SK-N-DZ (cell line): Measurements from ENCODE around the gene INO80.

Experiments used
- DNase-seq: peaks from one replicate; pipeline ENCODE4 v3.0.0-alpha.2; 2015; ENCODE audit warnings: low spot score

INO80 gene

DNA sequence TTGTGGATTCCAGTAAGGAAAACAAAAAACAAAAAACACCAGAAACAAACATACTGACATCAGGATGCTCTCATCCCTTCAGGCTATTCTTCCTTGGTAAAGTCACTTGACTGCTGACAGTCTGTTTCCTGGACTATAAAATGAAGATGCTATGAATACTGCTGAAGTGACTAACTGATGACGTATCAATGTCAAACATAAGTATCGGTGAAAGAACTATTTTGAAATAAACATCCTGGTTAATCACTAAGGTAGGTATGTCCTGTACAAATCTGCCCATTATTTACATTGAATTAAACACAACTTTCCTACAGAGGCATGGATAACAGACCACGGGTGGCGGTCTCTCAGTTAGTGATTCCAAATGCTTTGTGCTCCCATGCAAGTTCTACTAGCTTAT is 116.9 kb downstream of the INO80 start:
- DNase-seq: no peak

DNA sequence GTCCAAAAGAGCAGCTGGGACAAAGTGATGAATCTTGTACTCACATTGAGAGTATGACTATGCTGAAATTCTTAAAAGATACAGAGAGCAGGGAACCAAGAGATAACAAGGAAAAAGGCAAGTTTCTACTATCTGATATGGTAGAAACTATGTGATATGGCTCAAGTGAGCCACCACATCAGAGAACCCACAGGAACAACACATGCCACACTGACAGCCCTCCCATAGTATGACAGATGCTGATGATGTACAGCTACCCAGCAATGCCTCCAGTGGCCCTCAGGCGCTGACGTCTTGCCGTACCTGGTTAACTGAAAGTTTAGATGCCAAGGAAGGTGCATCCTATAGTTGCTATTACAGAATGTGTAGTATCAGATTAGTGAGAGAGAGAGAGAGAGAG is 120.4 kb downstream of the INO80 start:
- no peak for DNase-seq

DNA sequence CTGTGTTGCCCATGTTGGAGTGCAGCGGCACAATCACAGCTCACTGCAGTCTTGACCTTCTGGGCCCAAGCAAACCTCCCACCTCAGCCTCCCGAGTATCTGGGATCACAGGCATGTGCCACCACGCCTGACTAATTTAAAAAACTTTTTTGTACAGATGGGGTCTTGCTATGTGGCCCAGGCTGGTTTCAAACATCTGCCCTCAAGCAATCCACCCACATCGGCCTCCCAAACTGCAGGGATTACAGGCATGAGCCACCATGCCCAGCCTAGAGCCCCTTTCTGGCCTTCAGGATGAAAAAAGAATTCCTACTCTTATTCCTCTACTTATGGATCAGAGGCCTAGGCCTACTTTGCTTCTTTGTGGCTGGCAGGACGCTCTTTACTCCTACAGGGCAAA is 123.3 kb downstream of the INO80 start:
- DNase-seq: no peak

DNA sequence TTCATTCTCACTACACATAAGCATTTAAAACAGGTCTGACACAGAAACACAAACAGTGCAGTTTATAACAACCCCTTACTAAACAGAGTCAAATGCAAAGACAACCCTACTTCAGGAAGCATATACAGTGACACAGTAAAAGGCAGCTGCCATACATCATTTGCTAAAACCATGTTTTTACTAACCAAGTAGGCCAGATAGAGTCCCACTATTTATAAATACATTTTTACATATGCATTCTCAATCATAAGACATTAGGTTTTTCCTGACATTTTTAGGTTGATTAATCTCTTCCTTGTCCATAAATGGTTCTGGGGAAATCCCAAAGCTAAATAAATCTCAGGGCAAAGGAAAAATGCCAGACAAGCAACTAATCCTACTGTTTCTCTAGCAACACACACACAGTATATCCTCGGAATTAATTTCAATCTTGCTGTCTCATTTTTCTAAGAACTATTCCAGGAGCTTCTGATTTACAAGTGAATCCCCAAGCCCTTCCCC is 123.8 kb downstream of the INO80 start:
- no peak for DNase-seq

DNA sequence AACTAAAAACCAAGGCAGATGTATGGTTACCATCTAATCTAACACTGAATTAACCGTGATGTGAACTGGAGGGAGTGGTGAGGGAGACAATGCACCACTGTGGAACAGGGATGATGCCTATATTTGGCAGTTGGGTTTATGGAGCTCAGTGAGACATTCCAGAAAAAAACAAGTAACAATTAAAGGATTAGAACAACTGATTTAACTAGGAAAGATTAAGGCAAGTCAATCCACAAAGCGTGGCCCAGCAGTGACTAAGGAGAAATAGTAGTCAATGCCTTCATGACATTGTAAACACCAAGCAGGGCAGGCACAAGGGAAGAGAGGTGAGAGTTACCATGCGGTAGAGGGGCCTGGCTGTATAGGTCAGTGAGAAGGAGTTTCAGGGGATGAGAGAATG is 124.7 kb downstream of the INO80 start:
- no peak for DNase-seq

DNA sequence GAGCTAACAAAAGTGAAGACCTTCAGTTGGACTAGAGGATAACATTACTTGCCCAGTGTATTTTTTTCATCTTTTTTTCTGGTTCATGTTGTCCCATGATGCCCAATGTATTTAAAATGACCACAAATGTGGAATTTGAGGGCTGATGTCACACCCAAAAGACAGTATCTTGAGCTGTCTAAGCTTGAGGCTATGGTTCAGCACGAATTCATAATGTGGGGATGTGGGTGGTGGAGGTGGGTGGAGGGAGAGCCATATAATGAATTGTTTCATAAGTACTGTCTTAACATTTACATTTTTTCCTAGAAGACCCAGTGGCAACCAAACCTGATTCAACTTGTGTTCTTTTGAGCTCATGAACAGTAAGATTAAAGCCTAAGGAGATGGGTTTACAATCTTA is 125.3 kb downstream of the INO80 start:
- no peak for DNase-seq

DNA sequence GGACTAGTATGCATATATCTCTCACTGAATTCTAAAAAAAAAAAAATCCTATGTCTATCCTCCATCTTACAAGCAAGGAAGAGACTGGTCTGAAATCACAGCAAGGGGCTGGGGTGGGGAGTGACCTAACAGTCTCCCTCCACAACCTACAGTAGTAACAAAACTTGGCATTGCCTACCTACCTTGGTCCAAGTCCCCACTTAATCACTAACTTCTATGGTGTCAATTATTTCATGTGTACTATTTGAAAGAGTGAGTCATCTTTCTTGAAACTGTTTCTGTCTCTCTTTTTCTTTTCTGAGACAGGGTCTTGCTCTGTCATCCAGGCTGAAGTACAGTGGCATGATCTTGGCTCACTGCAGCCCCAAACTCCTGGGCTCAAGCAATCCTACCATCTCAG is 126.0 kb downstream of the INO80 start:
- DNase-seq: no peak

DNA sequence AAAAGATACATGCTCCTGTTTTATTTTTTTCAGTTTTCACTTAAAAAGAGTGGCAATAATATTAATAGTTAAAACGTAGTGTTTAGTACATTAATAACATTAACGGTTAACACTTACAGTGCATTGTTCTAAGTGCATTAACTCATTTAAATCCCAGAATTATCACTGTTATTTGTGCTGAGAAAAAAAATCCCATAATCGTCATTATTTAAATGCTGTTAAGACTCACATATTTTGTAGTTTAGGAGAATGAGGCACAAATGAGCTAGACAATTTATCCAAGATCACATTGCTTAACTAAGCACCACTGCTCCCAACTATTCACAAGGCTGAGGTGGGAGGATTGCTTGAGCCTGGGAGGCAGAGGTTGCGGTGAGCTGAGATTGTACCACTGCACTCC is 127.9 kb downstream of the INO80 start:
- no peak for DNase-seq

DNA sequence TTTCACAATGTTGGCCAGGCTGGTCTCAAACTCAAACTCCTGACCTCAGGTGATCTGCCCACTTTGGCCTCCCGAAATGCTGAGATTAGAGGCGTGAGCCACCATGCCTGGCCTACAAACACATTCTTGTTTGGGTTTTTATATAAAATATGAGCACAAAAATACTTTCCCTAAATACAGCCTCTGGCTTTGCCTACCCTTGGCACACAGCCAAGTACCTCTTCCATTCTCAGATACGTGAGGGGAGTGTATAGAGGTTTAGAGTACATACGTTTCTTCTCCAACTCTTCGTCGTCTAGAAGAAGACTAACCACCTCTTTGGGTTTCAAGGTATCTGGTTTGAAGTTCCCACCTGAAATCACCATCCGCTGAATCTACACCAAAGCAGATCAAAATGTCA is 129.3 kb downstream of the INO80 start:
- DNase-seq: no peak

DNA sequence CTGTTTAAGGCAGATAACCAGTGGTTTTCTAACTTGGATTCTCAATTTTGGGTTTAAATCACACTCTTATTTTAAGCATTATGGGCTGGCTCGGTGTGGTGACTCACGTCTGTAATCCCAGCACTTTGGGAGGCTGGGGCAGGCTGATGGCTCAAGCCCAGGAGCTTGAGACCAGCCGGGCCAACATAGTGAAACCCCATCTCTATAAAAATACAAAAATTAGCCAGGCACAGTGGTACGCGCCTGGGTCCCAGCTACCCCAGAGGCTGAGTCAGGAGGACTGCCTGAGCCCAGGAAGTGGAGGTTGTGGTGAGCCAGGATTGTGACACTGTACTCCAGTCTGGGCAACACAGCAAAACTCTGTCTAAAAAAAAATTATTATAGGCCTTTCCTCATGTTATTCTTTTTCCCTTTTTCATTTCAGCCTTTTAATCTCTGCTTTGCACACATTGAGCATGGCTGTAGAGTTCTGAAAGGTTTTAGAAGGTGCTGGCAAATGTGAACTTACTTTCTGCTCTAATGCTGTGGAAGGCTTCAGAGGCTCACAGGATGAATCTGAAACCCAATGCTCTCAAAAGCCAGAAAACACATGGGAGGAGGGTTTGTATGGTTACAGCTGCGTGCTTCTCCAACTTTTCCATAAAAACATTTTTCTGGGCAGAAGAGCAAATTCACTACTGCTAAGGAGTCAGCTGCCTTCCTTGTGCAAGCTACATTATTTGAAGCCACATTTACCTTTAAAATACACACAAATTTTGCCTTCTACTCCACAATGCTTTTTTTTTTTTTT is 130.3 kb downstream of the INO80 start:
- DNase-seq: no peak

DNA sequence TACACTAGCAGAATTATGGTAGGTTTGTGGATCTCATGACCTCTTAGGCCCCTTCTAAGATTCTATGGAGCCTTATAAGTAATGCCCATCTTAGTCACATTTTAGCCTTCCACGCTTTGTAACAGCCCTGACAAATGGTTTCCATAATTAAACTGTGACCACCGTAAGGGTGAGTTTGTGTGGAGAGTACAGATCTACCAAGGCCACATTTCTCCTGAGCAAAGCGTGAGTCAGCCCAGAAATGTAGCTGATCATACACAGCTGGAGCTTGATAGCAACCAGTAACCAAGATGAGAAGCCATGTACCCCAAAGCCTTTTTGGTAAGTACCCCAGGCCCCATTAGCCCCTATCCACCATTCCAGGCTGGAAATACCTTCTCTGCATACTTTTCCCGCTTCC is 131.1 kb downstream of the INO80 start:
- no peak for DNase-seq

DNA sequence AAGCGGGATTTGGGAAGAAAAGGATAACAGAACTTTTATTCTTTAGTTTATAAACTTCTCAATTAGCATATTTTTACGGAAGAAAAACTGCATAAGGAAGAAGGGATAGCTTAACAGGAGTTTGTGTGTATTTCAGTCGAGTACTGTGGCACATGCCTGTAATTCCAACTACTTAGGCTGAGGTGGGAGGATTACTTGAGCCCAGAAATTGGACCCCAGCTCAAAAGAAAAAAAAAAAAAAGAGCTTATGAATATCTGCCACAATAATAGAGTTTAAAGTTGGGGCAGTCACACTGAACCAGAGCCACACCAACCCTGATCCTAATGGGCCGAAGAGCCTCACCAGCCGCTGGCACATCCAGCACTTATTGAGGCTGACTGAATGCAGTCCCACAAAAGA is 131.7 kb downstream of the INO80 start:
- DNase-seq: no peak

DNA sequence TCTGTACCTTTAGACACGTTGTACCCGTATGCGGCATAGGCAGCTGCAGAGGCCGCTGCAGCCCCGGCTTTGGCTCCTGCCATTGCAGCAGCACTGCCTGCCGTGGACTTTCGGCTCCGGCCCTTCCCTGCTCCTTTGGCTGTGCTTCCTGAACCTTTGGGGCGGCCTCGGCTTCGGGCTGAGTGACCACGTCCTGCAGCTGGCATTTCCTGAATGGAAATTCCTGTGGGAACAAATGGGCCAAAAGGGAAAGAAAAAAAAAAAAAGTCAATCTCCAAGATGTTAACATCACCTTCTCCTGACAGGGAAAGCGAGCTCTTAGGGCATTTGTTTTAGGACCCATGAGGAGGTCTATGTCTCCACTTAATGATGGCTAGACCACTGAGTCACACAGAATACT is 133.2 kb downstream of the INO80 start:
- DNase-seq: no peak

DNA sequence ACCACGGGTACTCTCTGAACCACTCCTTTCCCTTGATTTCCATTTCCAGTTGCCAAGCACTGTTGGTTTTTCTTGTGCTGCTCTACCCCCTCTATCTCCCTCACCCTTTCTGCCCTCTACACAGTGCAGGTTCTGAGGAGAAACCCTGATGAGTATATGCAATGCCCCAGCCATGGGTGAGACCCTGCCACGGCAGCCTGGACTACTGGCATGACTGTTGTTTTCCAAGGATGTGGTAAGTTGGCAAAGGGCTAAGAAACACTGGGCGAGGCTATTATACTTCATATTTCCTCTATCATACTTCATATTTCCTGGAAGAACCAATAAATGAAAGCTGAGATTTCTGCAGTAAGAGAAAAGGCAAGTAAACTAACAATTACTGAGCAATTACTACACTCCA is 134.9 kb downstream of the INO80 start:
- no peak for DNase-seq

DNA sequence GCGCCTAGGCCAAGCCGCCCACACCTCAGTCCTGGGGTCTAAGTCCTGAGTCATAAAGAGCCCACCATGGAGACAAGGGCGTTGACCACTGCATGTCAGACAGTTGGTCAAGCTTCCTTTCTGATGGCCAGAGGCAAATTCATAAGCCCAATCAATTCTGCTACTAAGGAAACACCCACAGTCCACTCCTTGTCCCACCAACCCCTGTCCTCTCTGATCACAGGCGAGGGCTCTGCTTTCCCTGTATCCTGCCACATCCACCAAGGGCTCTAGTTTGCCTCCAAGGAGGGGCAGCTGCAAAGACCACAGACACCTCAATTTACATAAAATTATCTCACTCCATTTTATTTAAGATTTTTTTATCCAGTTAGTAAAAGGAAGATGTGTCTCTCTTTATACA is 137.5 kb downstream of the INO80 start:
- DNase-seq: no peak

DNA sequence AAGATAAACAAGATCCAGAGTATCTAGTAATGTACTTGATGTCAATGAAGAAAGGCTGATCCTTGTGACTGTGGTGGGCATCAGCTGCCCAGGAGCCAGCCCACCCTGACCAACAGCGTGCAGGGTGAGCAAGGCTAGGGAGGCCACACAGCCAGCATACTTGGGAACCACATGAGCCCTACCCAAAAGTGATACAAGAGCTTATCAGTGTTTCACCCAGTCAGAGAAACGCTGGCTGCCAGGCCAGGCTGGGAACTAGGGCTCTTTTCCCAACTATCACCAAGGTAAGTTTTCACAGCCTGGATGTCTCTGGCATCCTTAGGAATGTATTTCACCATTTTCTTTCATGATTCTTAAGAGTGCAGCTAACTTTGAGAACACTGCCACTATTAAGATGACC is 137.9 kb downstream of the INO80 start:
- no peak for DNase-seq

DNA sequence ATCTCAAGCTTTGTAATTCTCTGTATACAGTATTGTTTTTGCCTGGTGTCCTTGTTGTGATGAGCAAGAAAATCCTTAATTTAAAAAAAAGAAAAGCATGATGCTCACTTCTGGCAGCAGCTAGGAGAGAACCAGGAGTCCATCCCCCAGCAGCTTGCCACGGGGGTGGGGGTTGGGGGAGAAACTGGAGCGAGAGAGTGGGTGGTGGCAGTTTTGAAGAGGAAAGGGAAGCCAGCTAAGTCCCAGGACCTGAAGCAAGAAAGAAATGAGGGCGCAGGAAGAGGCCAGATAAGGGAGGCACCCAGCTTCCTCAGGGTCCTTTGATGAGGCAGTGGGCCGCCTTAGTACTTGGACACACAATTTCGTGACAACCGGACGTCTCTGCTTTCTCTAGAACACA is 139.3 kb downstream of the INO80 start:
- no peak for DNase-seq

DNA sequence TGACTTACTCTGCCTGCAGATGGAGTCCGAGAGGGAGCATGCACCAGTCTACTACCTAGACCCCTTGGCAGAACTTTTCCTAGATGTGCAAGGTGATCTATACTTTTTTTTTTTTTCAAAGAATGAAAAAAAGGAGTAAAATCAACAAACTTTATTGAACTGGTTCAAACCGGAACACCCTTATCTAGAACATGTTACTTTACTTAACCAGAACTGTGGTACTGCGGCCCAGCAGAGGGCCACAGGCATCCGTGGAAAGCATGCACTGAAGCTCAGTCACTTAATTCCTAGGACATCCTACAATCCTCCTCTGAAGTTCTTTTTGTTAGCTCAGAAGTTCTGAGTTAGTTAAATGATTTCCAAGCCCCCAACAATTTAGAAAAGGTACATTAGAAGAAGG is 141.2 kb downstream of the INO80 start:
- no peak for DNase-seq

DNA sequence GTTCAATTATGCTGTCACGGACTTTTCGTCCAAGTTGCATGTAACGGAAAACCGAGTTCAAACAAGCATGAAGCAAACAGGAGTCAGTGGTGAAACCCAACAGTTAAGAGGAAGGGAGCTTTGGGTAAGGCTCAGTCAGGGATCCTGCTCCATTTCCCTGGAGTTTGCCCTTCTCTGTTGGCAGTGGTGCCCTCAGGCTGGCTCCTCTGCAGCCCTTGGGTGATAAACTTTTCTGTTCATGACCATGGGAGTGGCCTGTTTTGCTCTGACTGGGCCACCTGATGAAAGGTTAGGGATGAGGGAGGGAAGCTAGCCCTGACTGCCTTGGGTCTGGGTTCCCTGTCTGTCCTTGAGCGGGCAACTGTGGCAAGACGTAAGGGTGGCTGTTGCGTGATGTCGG is 146.7 kb downstream of the INO80 start:
- no peak for DNase-seq

DNA sequence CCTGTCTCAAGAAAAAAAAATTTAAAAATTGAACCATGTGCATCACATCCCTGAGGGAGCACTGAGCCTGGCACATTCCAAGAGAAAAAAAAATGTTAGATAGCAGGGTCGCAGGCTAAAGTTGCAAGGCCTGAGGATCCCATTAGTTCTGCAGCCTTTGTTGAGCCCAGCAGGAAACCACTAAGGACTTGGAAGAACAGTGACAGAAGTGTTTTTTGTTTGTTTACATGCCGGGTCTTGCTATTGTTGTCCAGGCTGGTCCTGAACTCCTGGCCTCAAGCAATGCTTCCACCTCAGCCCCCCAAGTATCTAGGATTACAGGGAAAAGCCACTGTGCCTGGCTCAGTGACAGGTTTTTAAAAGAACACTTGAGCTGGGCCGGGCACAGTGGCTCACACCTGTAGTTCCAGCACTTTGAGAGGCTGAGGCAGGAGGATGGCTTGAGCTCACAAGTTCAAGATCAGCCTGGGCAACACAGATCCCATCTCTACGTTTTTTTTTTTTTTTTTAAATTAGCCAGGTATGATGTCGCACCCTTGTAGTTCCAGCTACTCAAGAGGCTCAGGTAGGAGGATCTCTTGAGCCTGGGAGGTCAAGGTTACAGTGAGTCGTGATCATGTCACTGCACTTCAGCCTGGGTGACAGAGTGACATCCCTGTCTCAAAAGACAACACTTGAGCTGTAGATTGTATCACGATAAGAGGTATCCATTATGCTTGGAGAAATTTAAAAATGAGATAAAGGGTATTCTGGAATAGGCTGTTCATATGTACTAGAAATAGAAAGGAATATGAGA is 147.6 kb downstream of the INO80 start:
- DNase-seq: no peak

DNA sequence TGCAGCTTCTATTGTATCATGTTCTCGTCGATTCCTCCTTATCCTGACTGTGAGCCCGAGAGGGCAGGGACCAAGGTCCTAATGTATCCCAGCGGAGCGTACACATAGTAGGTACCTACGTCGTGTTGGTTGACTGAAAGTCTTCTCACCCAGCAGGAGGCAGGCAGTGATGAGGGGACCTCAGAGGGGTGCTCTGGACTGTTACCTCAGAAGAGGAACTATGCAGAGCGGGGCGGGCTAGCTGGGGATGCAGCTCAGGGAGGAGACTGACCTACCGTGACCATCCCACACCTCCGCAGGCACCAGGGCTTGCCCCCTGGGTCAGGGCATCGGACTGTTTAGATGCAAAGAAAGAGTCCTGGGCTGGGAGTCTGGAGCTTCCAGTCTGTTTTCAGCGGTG is 151.4 kb downstream of the INO80 start:
- no peak for DNase-seq

DNA sequence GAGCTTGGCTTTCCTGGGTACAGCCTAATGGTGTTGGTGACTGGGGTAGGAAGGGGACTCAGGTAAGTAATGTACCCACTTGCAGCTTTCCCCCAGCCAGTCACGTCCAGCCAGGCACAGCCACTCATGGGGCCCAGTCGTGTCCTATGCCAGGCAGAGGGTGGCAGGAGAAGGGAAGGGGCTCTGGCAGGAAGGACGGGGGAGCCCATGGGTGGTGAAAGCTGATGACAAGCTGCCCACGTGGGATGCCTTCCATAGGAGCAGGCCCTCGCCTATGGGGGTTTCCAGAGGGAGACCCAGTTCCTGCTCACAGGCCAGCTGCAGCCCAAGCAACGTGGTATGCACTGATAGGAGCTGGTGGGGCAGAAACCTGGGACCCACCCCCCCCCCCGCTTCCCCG is 152.1 kb downstream of the INO80 start:
- DNase-seq: no peak

DNA sequence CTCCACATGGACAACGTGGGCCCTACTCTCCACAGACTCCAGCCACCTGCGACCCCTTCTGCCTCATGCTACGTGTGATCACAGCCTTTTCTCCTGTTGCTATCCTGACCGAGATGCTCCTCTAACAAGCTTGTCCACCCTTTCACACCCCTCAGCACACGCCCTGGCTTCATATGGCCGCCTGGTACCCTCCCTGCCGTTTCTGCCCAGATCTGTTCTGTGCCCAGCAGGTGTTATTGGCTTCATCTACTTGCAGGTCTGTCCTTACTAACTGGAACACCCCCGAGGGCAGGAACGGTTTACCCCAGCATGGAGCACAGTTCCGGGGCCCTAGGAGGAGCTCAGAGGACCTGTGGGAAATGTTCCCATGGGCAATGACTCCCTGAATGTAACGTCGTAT is 152.9 kb downstream of the INO80 start:
- no peak for DNase-seq
